ENCODE measurements around the gene NEK4. TPM values are rescaled to one million over a fixed set of nuclear protein-coding genes. Genes with fewer than 3 reads are reported as not detected.

NEK4 gene
- total RNA-seq, 2 donors from 2014 or later: 10.1 to 73.2 TPM

GRCh38 chr3:52798376-52798977 is 27.7 kb upstream of the NEK4 start:
- intact Hi-C loops (cut with DNase I): no loop called here

GRCh38 chr3:52796411-52796810 is 25.7 kb upstream of the NEK4 start:
- H3K27me3 ChIP-seq: no peaks in the 10 kb centered on the region
- DNase-seq (no peak), ATAC-seq (no peak)
- H3K4me1 ChIP-seq: peaks cover 10% of the 10 kb centered on the region
- H3K36me3 ChIP-seq (replicated peaks in 1 of 2; ENCODE audit: insufficient read depth in 1 of 2, low read depth in 2 of 2): no peaks in the 10 kb centered on the region
- no peak overlapping the region for H3K4me3 ChIP-seq
- no peak overlapping the region for H3K27ac ChIP-seq
- intact Hi-C loops (cut with DNase I): no loop called here
- WGBS, 2 donors: 90 to 96% methylated on average over 9 of the region's 9 CpGs
- TF ChIP-seq POLR2A (IDR thresholded peaks at IDR 0.05) (no peak), CTCF (IDR thresholded peaks at IDR 0.05) (no peak)
- no peaks in the 10 kb centered on the region for H3K9me3 ChIP-seq

More at GRCh38 chr3:52798376-52798977, 27.7 kb upstream of the NEK4 start:
- 83 to 86% methylated on average over 9 to 10 of the region's 10 CpGs for WGBS, 2 donors
- TF ChIP-seq CTCF (IDR thresholded peaks at IDR 0.05) (no peak), POLR2A (IDR thresholded peaks at IDR 0.05) (no peak)
- Histone ChIP-seq H3K27me3 (no peaks in the 10 kb centered on the region), H3K9me3 (no peaks in the 10 kb centered on the region), H3K4me1 (peaks cover 10% of the 10 kb centered on the region), H3K4me3 (no peak overlapping the region), H3K27ac (no peak overlapping the region), H3K36me3 (replicated peaks in 1 of 2; ENCODE audit: insufficient read depth in 1 of 2, low read depth in 2 of 2) (no peaks in the 10 kb centered on the region)
- no peak for DNase-seq
- no peak for ATAC-seq

GRCh38 chr3:52795298-52795900 is 24.7 kb upstream of the NEK4 start:
- WGBS, 2 donors: 41 to 46% methylated on average over 8 to 9 of the region's 9 CpGs
- ATAC-seq: peak; percentile 31

GRCh38 chr3:52794612-52795099 is 23.9 kb upstream of the NEK4 start, which contains the start of gene ITIH3:
Gene ITIH3, plus strand, starts transcription at chr3:52794796. Its CDS starts 8 bp downstream, at chr3:52794804.
- TF ChIP-seq CTCF (IDR thresholded peaks at IDR 0.05) (no peak), POLR2A (IDR thresholded peaks at IDR 0.05) (no peak)
- DNase-seq: no peak
- H3K4me3 ChIP-seq: no peak within 1 kb of the TSS
- no peak within 1 kb of the TSS for H3K27ac ChIP-seq
- no peaks in the 10 kb centered on the region for H3K36me3 ChIP-seq (replicated peaks in 1 of 2; ENCODE audit: insufficient read depth in 1 of 2, low read depth in 2 of 2)
- WGBS, 2 donors: 70 to 88% methylated on average over 6 to 8 of the region's 10 CpGs
- no peaks in the 10 kb centered on the region for H3K9me3 ChIP-seq
- H3K27me3 ChIP-seq: no peaks in the 10 kb centered on the region
- ATAC-seq: no peak
- intact Hi-C loops (cut with DNase I): no loop called here
- H3K4me1 ChIP-seq: peaks cover 10% of the 10 kb centered on the region

More at GRCh38 chr3:52795298-52795900, 24.7 kb upstream of the NEK4 start:
- intact Hi-C loops (cut with DNase I): no loop called here
- TF ChIP-seq POLR2A (IDR thresholded peaks at IDR 0.05): no peak
- no peak for TF ChIP-seq CTCF (IDR thresholded peaks at IDR 0.05)
- no peaks in the 10 kb centered on the region for H3K27me3 ChIP-seq
- no peaks in the 10 kb centered on the region for H3K36me3 ChIP-seq (replicated peaks in 1 of 2; ENCODE audit: insufficient read depth in 1 of 2, low read depth in 2 of 2)
- H3K9me3 ChIP-seq: no peaks in the 10 kb centered on the region
- DNase-seq: peak in 3 of 4 donors; percentile 20 to 29 (median 23)
- H3K4me3 ChIP-seq: no peak overlapping the region
- peaks cover 10% of the 10 kb centered on the region for H3K4me1 ChIP-seq
- H3K27ac ChIP-seq: no peak overlapping the region
